Natural killer cell (primary cell): ENCODE results near the gene GLIPR2. TPM values are rescaled to one million over a fixed set of nuclear protein-coding genes. Genes with fewer than 3 reads are reported as not detected.

ENCODE experiments used
- ATAC-seq, 3 donors: fragments of 150-1000 bp in 2 of 3; fragments of 200-7000 bp in 1 of 3; cut with Tn5 transposase; 1 replicate in 1 of 3; 2 replicates in 2 of 3; pipeline ENCODE4 v1.10.0; 2021; ENCODE audit warnings: mild to moderate bottlenecking in 2 of 3, moderate library complexity in 2 of 3
- DNase-seq, 2 donors: peaks; one replicate each; pipeline versions ENCODE4 v3.0.0 to v3.0.0-alpha.2; 2013 to 2021; ENCODE audit warnings: mixed read lengths in 1 of 2
- H3K27ac ChIP-seq: one replicate; pipeline ENCODE4 v1.5.1; 2013; ENCODE audit warnings: mild to moderate bottlenecking, low read length
- H3K27me3 ChIP-seq: one replicate; pipeline ENCODE4 v1.6.1; 2013; ENCODE audit warnings: low read length; ENCODE audit not compliant: control insufficient read depth, insufficient read depth
- H3K36me3 ChIP-seq: one replicate; pipeline ENCODE4 v1.6.1; 2013; ENCODE audit warnings: low read length; ENCODE audit not compliant: control insufficient read depth, insufficient read depth
- H3K4me1 ChIP-seq: one replicate; pipeline ENCODE4 v1.6.1; 2013; ENCODE audit warnings: low read length; ENCODE audit not compliant: control insufficient read depth, insufficient read depth
- H3K4me3 ChIP-seq: one replicate; pipeline ENCODE4 v1.5.1; 2013; ENCODE audit warnings: low read length
- H3K9me3 ChIP-seq: one replicate; pipeline ENCODE4 v1.6.1; 2013; ENCODE audit warnings: low read length; ENCODE audit not compliant: control insufficient read depth, insufficient read depth
- H3K27ac Mint-ChIP-seq, 2 donors: one replicate each; pipeline ENCODE4 v1.8.0; 2022; ENCODE audit warnings: mild to moderate bottlenecking in 2 of 2, mixed read lengths in 2 of 2, moderate library complexity in 1 of 2
- H3K27me3 Mint-ChIP-seq, 2 donors: one replicate each; pipeline ENCODE4 v1.8.0; 2022; ENCODE audit warnings: low read depth in 2 of 2, mixed read lengths in 2 of 2
- H3K36me3 Mint-ChIP-seq: one replicate; pipeline ENCODE4 v1.8.0; 2022; ENCODE audit warnings: mixed read lengths
- H3K4me1 Mint-ChIP-seq, 2 donors: one replicate each; pipeline ENCODE4 v1.8.0; 2022; ENCODE audit warnings: mixed read lengths in 2 of 2
- H3K4me3 Mint-ChIP-seq: one replicate; pipeline ENCODE4 v1.8.0; 2022; ENCODE audit warnings: mild to moderate bottlenecking, moderate library complexity, mixed read lengths
- H3K9me3 Mint-ChIP-seq, 2 donors: one replicate each; pipeline ENCODE4 v1.8.0; 2022; ENCODE audit warnings: mixed read lengths in 2 of 2
- WGBS: methylation state at CpG from one replicate; pipeline ENCODE4 v1.1.7; 2013; ENCODE audit warnings: missing lambda C conversion rate; ENCODE audit not compliant: insufficient coverage; 5-methylcytosine and 5-hydroxymethylcytosine counted together
- intact Hi-C: fragments of 100-400 bp; cut with micrococcal nuclease; formaldehyde crosslinking; loops from one replicate; pipeline ENCODE4 v1.14.2; 2022
- total RNA-seq, 4 donors: library from RNA; stranded (reverse); fragments of 120-200 nt in 1 of 4; gene quantifications; one replicate each; pipeline versions ENCODE4 v1.2.3 to v1.2.4, GENCODE V29; 2013 to 2022
- TF ChIP-seq, protein P1 (sequence below): fragments of 200-600 bp; IDR thresholded peaks from one replicate; pipeline ENCODE4 v1.8.0; 2022; ENCODE audit warnings: antibody characterized with exemption

Gene GLIPR2
- total RNA-seq, 3 donors from 2014 or later (not counting 1 experiment from before 2014, with no cell fraction given) = 124 to 135 (median 125) TPM

DNA sequence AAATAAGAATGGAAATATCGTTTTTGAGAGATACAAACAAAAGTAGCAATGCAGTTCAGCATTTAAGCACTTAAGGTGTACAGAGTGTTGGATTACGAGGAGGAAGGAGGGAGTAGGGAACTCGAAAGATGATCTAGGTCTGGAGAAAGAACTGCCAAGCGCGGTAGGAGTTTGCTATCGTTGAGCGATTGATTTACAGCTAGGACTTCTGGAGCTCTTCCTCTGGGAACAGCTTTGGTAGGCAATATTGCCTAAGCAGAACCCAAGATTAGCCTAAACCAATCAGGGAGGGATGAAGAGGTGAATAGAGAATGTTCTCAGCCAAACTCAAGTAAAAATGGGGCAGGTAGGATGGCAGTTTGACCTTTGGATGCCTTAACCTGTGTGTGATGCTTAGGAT is 55.2 kb downstream of the GLIPR2 start:
- Histone ChIP-seq H3K36me3 (peaks cover 2% of the 10 kb centered on the region), H3K9me3 (no peaks in the 10 kb centered on the region), H3K27ac (peak overlapping the region; percentile 72), H3K4me1 (peaks cover 35% of the 10 kb centered on the region), H3K4me3 (peak overlapping the region; percentile 85), H3K27me3 (no peaks in the 10 kb centered on the region)
- intact Hi-C loops = loop anchor here (1.0 to 2.0 kb wide), 2 partner anchors 47 to 88 kb away; no protein-coding TSS in a partner anchor
- Mint-ChIP-seq H3K4me1 (peaks cover 65 to 74% of the 10 kb centered on the region in 2 donors), H3K27ac (peak overlapping the region; percentile 84 to 91), H3K4me3 (peak overlapping the region; percentile 98), H3K36me3 (peaks cover 9% of the 10 kb centered on the region), H3K27me3 (no peaks in the 10 kb centered on the region), H3K9me3 (no peaks in the 10 kb centered on the region)
- under 1% methylated on average over 7 of the region's 7 CpGs for WGBS
- ATAC-seq (no peak), DNase-seq (no peak)
- TF ChIP-seq, protein P1, sequence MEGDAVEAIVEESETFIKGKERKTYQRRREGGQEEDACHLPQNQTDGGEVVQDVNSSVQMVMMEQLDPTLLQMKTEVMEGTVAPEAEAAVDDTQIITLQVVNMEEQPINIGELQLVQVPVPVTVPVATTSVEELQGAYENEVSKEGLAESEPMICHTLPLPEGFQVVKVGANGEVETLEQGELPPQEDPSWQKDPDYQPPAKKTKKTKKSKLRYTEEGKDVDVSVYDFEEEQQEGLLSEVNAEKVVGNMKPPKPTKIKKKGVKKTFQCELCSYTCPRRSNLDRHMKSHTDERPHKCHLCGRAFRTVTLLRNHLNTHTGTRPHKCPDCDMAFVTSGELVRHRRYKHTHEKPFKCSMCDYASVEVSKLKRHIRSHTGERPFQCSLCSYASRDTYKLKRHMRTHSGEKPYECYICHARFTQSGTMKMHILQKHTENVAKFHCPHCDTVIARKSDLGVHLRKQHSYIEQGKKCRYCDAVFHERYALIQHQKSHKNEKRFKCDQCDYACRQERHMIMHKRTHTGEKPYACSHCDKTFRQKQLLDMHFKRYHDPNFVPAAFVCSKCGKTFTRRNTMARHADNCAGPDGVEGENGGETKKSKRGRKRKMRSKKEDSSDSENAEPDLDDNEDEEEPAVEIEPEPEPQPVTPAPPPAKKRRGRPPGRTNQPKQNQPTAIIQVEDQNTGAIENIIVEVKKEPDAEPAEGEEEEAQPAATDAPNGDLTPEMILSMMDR = no peak

DNA sequence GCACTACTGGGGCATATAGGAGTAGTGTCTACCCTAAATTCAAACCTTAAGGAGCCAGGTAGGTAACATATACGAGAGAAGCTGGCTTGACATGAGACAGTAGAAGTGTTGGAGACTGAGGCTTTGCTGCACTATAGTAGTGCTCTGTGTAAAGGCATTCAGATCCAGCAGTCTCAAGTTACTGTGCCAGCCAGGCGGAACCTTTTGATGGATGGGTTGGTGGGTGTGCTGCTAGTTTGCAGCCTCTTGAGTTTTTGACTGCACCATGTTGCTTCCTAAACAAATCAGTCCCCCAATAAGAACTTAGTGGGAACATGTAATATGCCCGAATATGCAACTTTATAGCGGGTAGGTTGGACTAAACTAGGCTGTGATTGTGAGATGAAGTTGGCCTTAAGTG is 55.7 kb downstream of the GLIPR2 start:
- Mint-ChIP-seq H3K27ac (peak overlapping the region; percentile 84 to 91), H3K36me3 (peaks cover 9% of the 10 kb centered on the region), H3K4me3 (peak overlapping the region; percentile 98), H3K27me3 (no peaks in the 10 kb centered on the region), H3K4me1 (peaks cover 65 to 72% of the 10 kb centered on the region in 2 donors), H3K9me3 (no peaks in the 10 kb centered on the region)
- no peak overlapping the region for H3K27ac ChIP-seq
- no peaks in the 10 kb centered on the region for H3K9me3 ChIP-seq
- ATAC-seq (no peak), DNase-seq (no peak)
- TF ChIP-seq, protein P1 = no peak
- 67% methylated on average over 3 of the region's 4 CpGs for WGBS
- intact Hi-C loops = no loop called here
- H3K4me1 ChIP-seq = peaks cover 31% of the 10 kb centered on the region
- no peaks in the 10 kb centered on the region for H3K27me3 ChIP-seq
- H3K4me3 ChIP-seq = no peak overlapping the region
- H3K36me3 ChIP-seq = peaks cover 3% of the 10 kb centered on the region

DNA sequence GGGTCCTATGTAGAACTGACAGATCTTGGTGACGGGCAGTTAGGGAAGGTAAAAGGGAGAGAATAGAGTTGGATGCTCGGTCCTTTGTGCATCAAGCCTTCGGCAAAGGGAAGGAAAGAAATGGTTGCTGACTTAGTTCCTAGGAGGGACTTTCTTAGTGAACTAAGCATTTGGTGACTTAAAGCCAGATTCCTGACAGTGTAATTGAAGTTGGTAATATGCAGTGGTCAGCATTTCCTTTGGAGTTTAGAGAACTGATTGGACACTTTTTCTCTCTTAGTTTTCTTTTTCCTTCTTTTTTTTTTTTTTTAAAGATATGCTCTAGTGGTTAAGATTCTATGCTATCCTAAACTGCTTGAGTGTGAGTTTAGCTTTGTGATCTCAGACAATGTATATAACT is 56.5 kb downstream of the GLIPR2 start:
- H3K4me1 ChIP-seq = peaks cover 25% of the 10 kb centered on the region
- WGBS = 76% methylated on average over 3 of the region's 3 CpGs
- H3K9me3 Mint-ChIP-seq = no peaks in the 10 kb centered on the region
- DNase-seq = no peak
- peaks cover 57 to 64% of the 10 kb centered on the region in 2 donors for H3K4me1 Mint-ChIP-seq
- H3K4me3 ChIP-seq = no peak overlapping the region
- peaks cover 9% of the 10 kb centered on the region for H3K36me3 Mint-ChIP-seq
- peak overlapping the region; percentile 39 to 91 for H3K27ac Mint-ChIP-seq
- no peaks in the 10 kb centered on the region for H3K9me3 ChIP-seq
- peak overlapping the region; percentile 98 for H3K4me3 Mint-ChIP-seq
- no peaks in the 10 kb centered on the region for H3K27me3 Mint-ChIP-seq
- intact Hi-C loops = no loop called here
- H3K27ac ChIP-seq = no peak overlapping the region
- H3K36me3 ChIP-seq = peaks cover 8% of the 10 kb centered on the region
- no peak for ATAC-seq
- no peaks in the 10 kb centered on the region for H3K27me3 ChIP-seq
- TF ChIP-seq, protein P1 = no peak
